ENCODE results near the gene FBXO5.

GRCh38 chr6:152981219-152981618, 1.6 kb downstream of the FBXO5 start:
- TF ChIP-seq CREB1 (IDR thresholded peaks at IDR 0.05; ENCODE audit: low read depth) (no peak), MAX (IDR thresholded peaks at IDR 0.05) (no peak), USF1 (IDR thresholded peaks at IDR 0.05) (no peak), TAF1 (IDR thresholded peaks at IDR 0.05; ENCODE audit: low read depth) (no peak), YY1 (IDR thresholded peaks at IDR 0.05; ENCODE audit: low read depth) (no peak), RAD21 (IDR thresholded peaks at IDR 0.05; ENCODE audit: low read depth) (no peak), EP300 (IDR thresholded peaks at IDR 0.05; ENCODE audit: borderline replicate concordance) (no peak), TEAD4 (IDR thresholded peaks at IDR 0.05) (no peak)

All from Ishikawa (cell line).